CD8-positive, alpha-beta memory T cell (primary cell): ENCODE data around the gene SLC2A13. TPM values are rescaled to one million over a fixed set of nuclear protein-coding genes. Genes with fewer than 3 reads are reported as not detected.
"Not testable (repeated sequence)": the region's sequence is repeated elsewhere in the genome, so short reads cannot be mapped to it uniquely, and the experiment has no call there.

Experiments used
- CTCF ChIA-PET: fragments of 350-600 bp; sonication (Branson Sonifier 250); formaldehyde crosslinking; loops from one replicate; lab custom pipeline; 2021; ENCODE audit warnings: antibody characterized with exemption; lab: Charles Lee
- POLR2A ChIA-PET: fragments of 350-600 bp; sonication (Branson Sonifier 250); formaldehyde crosslinking; loops from one replicate; lab custom pipeline; 2021; ENCODE audit warnings: antibody characterized with exemption; lab: Charles Lee
- DNase-seq, 5 donors: peaks; one replicate each; pipeline versions ENCODE4 v3.0.0 to v3.0.0-alpha.2; 2020 to 2022; ENCODE audit warnings: mixed read lengths in 1 of 5
- H3K27ac ChIP-seq: one replicate; pipeline ENCODE4 v1.7.0; 2013; ENCODE audit warnings: low read depth, mild to moderate bottlenecking, low read length, moderate library complexity
- H3K27me3 ChIP-seq: 2 replicates; pipeline ENCODE4 v1.7.0; 2013; ENCODE audit warnings: low read length, mild to moderate bottlenecking; ENCODE audit not compliant: insufficient read depth, poor library complexity, severe bottlenecking
- H3K36me3 ChIP-seq: 2 replicates; pipeline ENCODE4 v1.7.0; 2013; ENCODE audit warnings: mild to moderate bottlenecking, low read length, moderate library complexity; ENCODE audit not compliant: insufficient read depth
- H3K4me1 ChIP-seq: 2 replicates; pipeline ENCODE4 v1.7.0; 2013; ENCODE audit warnings: mild to moderate bottlenecking, low read length, moderate library complexity; ENCODE audit not compliant: insufficient read depth
- H3K4me3 ChIP-seq: 2 replicates; pipeline ENCODE4 v1.7.0; 2013; ENCODE audit warnings: mild to moderate bottlenecking, low read length
- H3K9me3 ChIP-seq: 2 replicates; pipeline ENCODE4 v1.7.0; 2013; ENCODE audit warnings: mild to moderate bottlenecking, low read length
- H3K27ac Mint-ChIP-seq, 8 donors: one replicate each; pipeline ENCODE4 v1.8.0; 2020 to 2021; ENCODE audit warnings: mixed read lengths in 8 of 8, mild to moderate bottlenecking in 6 of 8, inconsistent platforms in 3 of 8, moderate library complexity in 3 of 8
- H3K27me3 Mint-ChIP-seq, 2 donors: one replicate each; pipeline ENCODE4 v1.8.0; 2020 to 2021; ENCODE audit warnings: mixed read lengths in 2 of 2, mild to moderate bottlenecking in 1 of 2, moderate library complexity in 1 of 2
- H3K36me3 Mint-ChIP-seq, 3 donors: one replicate each; pipeline ENCODE4 v1.8.0; 2020 to 2021; ENCODE audit warnings: mixed read lengths in 3 of 3, inconsistent platforms in 1 of 3, mild to moderate bottlenecking in 1 of 3
- H3K4me1 Mint-ChIP-seq, 3 donors: one replicate each; pipeline ENCODE4 v1.8.0; 2020 to 2021; ENCODE audit warnings: mixed read lengths in 3 of 3, inconsistent platforms in 1 of 3, mild to moderate bottlenecking in 1 of 3
- H3K4me3 Mint-ChIP-seq, 7 donors: one replicate each; pipeline ENCODE4 v1.8.0; 2020 to 2021; ENCODE audit warnings: mixed read lengths in 7 of 7, mild to moderate bottlenecking in 6 of 7, moderate library complexity in 4 of 7, inconsistent platforms in 2 of 7
- H3K9me3 Mint-ChIP-seq, 5 donors: one replicate each; pipeline ENCODE4 v1.8.0; 2020 to 2022; ENCODE audit warnings: mixed read lengths in 5 of 5, mild to moderate bottlenecking in 3 of 5, moderate library complexity in 2 of 5, inconsistent platforms in 1 of 5
- polyA plus RNA-seq: library from polyadenylated mRNA; unstranded; fragments of 300-500 nt; fragmentation: Illumina TruSeq; gene quantifications from one replicate; pipeline ENCODE4 v1.2.3, GENCODE V29; 2021
- total RNA-seq, 2 experiments: library from RNA; stranded (reverse); gene quantifications; one replicate each; pipeline ENCODE4 v1.2.3, GENCODE V29; 2021

Gene SLC2A13
- total and polyA plus RNA-seq, 3 experiments from 2014 or later: 2.1 to 6.5 (median 6.3) TPM

- CTCF ChIA-PET, POLR2A ChIA-PET, H3K4me3 Mint-ChIP-seq, DNase-seq, H3K27me3 ChIP-seq, H3K9me3 Mint-ChIP-seq, H3K27ac Mint-ChIP-seq, H3K36me3 ChIP-seq, H3K4me1 ChIP-seq, H3K27me3 Mint-ChIP-seq, H3K9me3 ChIP-seq, H3K4me3 ChIP-seq, H3K27ac ChIP-seq, H3K4me1 Mint-ChIP-seq: not testable (repeated sequence)
- H3K36me3 Mint-ChIP-seq: peaks cover 0 to 19% (median 6%) of the 10 kb centered on the region in 3 donors
Observed at GRCh38 chr12:39848218-39848617, 257.7 kb downstream of the SLC2A13 start.

DNA sequence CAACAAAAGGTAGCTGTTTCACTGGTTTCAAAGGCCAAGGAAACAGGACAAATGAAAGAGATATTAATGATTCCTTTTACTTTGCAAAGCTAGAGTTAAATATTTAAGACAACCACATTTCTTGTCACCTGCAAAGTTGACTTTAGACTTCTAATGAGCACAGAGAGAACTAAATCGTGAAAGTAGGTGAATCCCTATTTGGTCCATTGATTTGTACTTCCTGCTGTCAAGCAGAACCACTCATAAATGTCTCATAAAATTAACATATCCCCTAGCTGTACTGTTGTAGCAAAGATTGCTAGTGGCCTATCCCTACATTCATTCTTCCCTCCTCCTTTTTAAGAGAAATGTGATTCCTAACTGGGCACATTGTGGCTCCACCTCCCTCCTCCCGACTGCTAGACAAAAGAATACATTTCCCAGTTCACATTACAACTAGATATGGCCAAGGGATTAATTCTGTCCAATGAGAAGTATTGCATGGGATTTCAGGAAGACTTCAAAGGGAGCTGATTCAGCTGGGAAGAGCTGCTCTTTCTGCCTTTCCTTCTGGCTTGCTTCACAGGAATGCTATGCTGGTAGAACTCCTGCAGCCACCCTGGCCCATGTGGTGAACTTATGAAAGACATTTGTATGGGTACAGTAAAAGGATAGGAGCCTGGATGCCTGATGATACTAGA lies 258.8 kb downstream of the SLC2A13 start:
- Mint-ChIP-seq H3K4me3 (no peak overlapping the region), H3K27me3 (no peaks in the 10 kb centered on the region), H3K27ac (no peak overlapping the region), H3K9me3 (no peaks in the 10 kb centered on the region), H3K36me3 (peaks cover 0 to 17% (median 6%) of the 10 kb centered on the region in 3 donors), H3K4me1 (no peaks in the 10 kb centered on the region)
- no peaks in the 10 kb centered on the region for H3K36me3 ChIP-seq
- H3K9me3 ChIP-seq: no peaks in the 10 kb centered on the region
- ChIA-PET CTCF (no interaction called here), POLR2A (no interaction called here)
- no peak for DNase-seq
- H3K4me3 ChIP-seq: no peak overlapping the region
- H3K27ac ChIP-seq: no peak overlapping the region
- H3K4me1 ChIP-seq: no peaks in the 10 kb centered on the region
- no peaks in the 10 kb centered on the region for H3K27me3 ChIP-seq

DNA sequence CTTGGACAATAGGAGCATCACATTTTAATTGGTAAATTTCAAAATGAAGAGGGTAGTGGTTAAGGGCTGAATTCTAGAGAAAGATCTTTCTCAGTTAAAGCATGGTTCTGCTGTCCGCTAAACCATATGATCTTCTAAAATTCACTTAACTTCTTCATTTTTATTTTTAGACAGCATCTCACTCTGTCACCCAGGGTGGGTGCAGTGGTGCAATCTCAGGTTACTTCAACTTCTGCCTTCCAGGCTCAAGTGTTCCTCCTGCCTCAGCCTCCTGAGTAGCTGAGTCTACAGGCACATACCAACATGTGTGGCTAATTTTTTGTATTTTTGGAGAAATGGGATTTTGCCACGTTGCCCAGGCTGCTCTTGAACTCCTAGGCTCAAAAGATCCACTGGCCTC lies 259.6 kb downstream of the SLC2A13 start:
- ChIA-PET POLR2A (no interaction called here), CTCF (no interaction called here)
- H3K9me3 Mint-ChIP-seq: no peaks in the 10 kb centered on the region
- H3K36me3 Mint-ChIP-seq: peaks cover 0 to 17% (median 6%) of the 10 kb centered on the region in 3 donors
- no peak for DNase-seq
- H3K9me3 ChIP-seq: no peaks in the 10 kb centered on the region
- no peaks in the 10 kb centered on the region for H3K4me1 Mint-ChIP-seq
- H3K4me3 ChIP-seq: no peak overlapping the region
- H3K36me3 ChIP-seq: no peaks in the 10 kb centered on the region
- H3K27me3 ChIP-seq: no peaks in the 10 kb centered on the region
- H3K27ac Mint-ChIP-seq: no peak overlapping the region
- H3K27ac ChIP-seq: no peak overlapping the region
- no peaks in the 10 kb centered on the region for H3K4me1 ChIP-seq
- no peaks in the 10 kb centered on the region for H3K27me3 Mint-ChIP-seq
- no peak overlapping the region for H3K4me3 Mint-ChIP-seq

GRCh38 chr12:39840422-39840821 lies 265.5 kb downstream of the SLC2A13 start:
- POLR2A ChIA-PET: no interaction called here
- no peaks in the 10 kb centered on the region for H3K4me1 Mint-ChIP-seq
- H3K27ac Mint-ChIP-seq: no peak overlapping the region
- H3K36me3 Mint-ChIP-seq: peaks cover 0 to 3% (median 0%) of the 10 kb centered on the region in 3 donors
- Histone ChIP-seq H3K36me3 (no peaks in the 10 kb centered on the region), H3K27me3 (no peaks in the 10 kb centered on the region), H3K9me3 (no peaks in the 10 kb centered on the region), H3K4me1 (no peaks in the 10 kb centered on the region), H3K4me3 (no peak overlapping the region), H3K27ac (no peak overlapping the region)
- no peaks in the 10 kb centered on the region for H3K27me3 Mint-ChIP-seq
- H3K9me3 Mint-ChIP-seq: no peaks in the 10 kb centered on the region
- CTCF ChIA-PET: no interaction called here
- DNase-seq: no peak
- H3K4me3 Mint-ChIP-seq: no peak overlapping the region

DNA sequence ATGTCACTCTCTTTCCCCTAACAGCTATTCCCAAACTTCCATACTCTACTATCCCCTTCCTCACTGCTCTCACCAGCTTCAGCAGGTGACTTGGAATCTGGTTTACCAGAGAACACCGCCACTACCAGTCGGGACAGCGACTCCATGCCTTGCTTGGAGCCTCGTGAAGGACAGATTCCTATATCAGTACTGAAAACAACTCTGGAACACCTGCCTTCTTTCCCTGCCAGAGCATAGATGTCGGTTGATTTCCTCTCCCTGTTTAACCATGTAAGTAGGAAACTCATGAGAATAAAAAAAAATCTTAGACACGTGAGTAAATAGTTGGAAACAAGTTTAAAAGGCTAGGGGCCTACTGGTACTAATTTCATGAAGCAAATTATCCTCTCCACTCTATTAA lies 266.8 kb downstream of the SLC2A13 start:
- H3K36me3 ChIP-seq: no peaks in the 10 kb centered on the region
- no peaks in the 10 kb centered on the region for H3K4me1 Mint-ChIP-seq
- no peaks in the 10 kb centered on the region for H3K27me3 Mint-ChIP-seq
- no peak for DNase-seq
- no peak overlapping the region for H3K27ac ChIP-seq
- POLR2A ChIA-PET: no interaction called here
- H3K4me1 ChIP-seq: no peaks in the 10 kb centered on the region
- CTCF ChIA-PET: no interaction called here
- H3K4me3 Mint-ChIP-seq: no peak overlapping the region
- H3K36me3 Mint-ChIP-seq: peaks cover 0 to 3% (median 0%) of the 10 kb centered on the region in 3 donors
- no peaks in the 10 kb centered on the region for H3K9me3 ChIP-seq
- H3K9me3 Mint-ChIP-seq: no peaks in the 10 kb centered on the region
- H3K27ac Mint-ChIP-seq: no peak overlapping the region
- H3K27me3 ChIP-seq: no peaks in the 10 kb centered on the region
- H3K4me3 ChIP-seq: no peak overlapping the region

GRCh38 chr12:39835517-39836489 lies 270.1 kb downstream of the SLC2A13 start:
- no peaks in the 10 kb centered on the region for H3K36me3 ChIP-seq
- CTCF ChIA-PET: no interaction called here
- peaks cover 0 to 2% (median 0%) of the 10 kb centered on the region in 3 donors for H3K36me3 Mint-ChIP-seq
- H3K4me3 Mint-ChIP-seq: no peak overlapping the region
- H3K27ac Mint-ChIP-seq: no peak overlapping the region
- no peaks in the 10 kb centered on the region for H3K9me3 ChIP-seq
- H3K27me3 Mint-ChIP-seq: no peaks in the 10 kb centered on the region
- no peak overlapping the region for H3K27ac ChIP-seq
- no peaks in the 10 kb centered on the region for H3K27me3 ChIP-seq
- no peak for DNase-seq
- POLR2A ChIA-PET: no interaction called here
- H3K9me3 Mint-ChIP-seq: no peaks in the 10 kb centered on the region
- no peaks in the 10 kb centered on the region for H3K4me1 Mint-ChIP-seq
- H3K4me1 ChIP-seq: no peaks in the 10 kb centered on the region
- no peak overlapping the region for H3K4me3 ChIP-seq

DNA sequence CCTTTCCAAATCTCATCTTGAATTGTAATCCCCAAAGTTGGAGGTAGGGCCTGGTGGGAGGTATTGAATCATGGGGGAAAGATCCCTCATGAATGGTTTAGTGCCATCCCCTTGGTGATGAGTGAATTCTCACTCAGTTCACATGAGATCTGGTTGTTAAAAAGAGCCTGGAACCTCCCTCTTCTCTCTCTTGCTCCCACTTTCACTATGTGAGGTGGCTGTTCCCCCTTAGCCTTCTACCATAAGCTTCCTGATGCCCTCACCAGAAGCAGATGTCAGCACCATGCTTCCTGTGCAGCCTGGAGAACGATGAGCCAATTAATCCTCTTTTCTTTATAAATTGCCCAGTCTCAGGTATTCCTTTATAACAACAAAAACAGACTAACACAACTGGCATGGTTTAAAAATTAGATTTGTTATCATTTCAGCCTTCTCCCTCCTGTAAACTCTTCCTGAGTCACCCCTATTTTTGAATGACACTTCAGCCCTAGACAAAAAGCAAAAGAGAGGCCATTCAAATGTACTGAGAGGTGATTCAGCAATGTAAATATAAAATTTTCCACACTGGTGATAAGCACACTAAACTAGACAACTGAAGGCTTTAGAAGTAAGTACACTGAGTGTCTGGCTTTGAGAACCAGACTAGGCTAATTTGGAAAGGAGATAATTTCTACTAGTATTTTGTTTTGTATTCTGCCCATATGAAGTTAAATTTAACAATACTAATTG lies 274.1 kb downstream of the SLC2A13 start:
- Mint-ChIP-seq H3K36me3 (peaks cover 4 to 7% (median 6%) of the 10 kb centered on the region in 3 donors), H3K4me1 (no peaks in the 10 kb centered on the region), H3K27me3 (no peaks in the 10 kb centered on the region), H3K9me3 (no peaks in the 10 kb centered on the region), H3K27ac (no peak overlapping the region), H3K4me3 (no peak overlapping the region)
- ChIA-PET POLR2A (no interaction called here), CTCF (no interaction called here)
- H3K36me3 ChIP-seq: no peaks in the 10 kb centered on the region
- no peaks in the 10 kb centered on the region for H3K9me3 ChIP-seq
- H3K4me1 ChIP-seq: no peaks in the 10 kb centered on the region
- H3K4me3 ChIP-seq: no peak overlapping the region
- H3K27me3 ChIP-seq: no peaks in the 10 kb centered on the region
- H3K27ac ChIP-seq: no peak overlapping the region
- DNase-seq: no peak
